ENCODE results near the gene ZXDC. TPM values are rescaled to one million over a fixed set of nuclear protein-coding genes. Genes with fewer than 3 reads are reported as not detected.
A peak's percentile ranks its signal among the peaks of the same experiment; 100 is the strongest.

Gene ZXDC
- total RNA-seq, 4 donors from 2014 or later, result 54.0 to 77.4 (median 68.0) TPM

DNA sequence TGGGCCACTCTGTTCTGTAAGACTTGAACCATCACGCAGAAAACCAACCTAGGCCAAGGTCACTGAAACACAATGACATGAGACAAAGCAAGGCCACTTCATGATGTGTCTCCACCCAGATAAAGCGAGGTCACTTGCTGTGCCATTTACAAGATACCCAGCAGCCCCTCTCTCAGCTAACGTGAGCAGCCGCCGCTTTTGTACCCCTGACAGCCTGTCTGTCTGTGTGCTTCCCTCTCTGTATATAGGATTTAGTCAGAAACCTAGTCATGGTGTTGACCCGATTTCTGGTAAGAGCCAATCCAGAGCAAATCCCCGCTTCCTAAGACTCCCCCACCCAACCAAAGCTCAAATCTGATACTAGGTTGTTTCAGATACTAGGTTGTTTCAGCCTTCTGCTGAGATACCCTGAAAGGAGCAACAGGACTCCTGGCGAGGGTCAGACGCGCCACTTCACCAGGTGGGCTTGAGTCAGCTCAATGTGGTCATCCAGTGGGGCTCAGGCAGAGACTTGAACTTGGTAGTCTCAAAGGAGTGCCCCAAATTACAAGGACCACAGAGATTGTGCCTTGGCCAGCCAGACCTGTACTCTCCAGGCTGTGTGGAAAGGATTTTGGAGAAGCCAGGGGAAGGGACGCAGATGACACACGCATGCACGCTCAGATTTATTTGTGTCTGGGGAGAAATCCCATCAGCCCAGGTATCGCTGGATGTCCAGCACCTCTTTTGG lies 3.1 kb upstream of the ZXDC start:
- 93 to 95% methylated on average over 14 of the region's 14 CpGs for WGBS, 2 donors
- no peak for DNase-seq (ENCODE audit: low spot score in 2 of 2)
- H3K27ac ChIP-seq, result no peak overlapping the region
- H3K36me3 ChIP-seq, result no peaks in the 10 kb centered on the region
- no peaks in the 10 kb centered on the region for H3K9me3 ChIP-seq
- H3K4me3 ChIP-seq, result no peak overlapping the region
- TF ChIP-seq POLR2A (IDR thresholded peaks at IDR 0.05) (no peak), CTCF (IDR thresholded peaks at IDR 0.05) (no peak), EP300 (IDR thresholded peaks at IDR 0.05) (no peak)
- H3K4me1 ChIP-seq, result peaks cover 0 to 21% (median 14%) of the 10 kb centered on the region in 4 donors
- no peaks in the 10 kb centered on the region for H3K27me3 ChIP-seq

- WGBS, 2 donors, result 30 to 35% methylated on average over 4 of the region's 4 CpGs
- TF ChIP-seq EP300 (IDR thresholded peaks at IDR 0.05) (no peak), CTCF (IDR thresholded peaks at IDR 0.05) (no peak), POLR2A (IDR thresholded peaks at IDR 0.05) (no peak)
- H3K9me3 ChIP-seq, result no peaks in the 10 kb centered on the region
- no peak overlapping the region for H3K4me3 ChIP-seq
- peak overlapping the region in 2 of 4 donors; percentile 97 to 98 for H3K27ac ChIP-seq
- DNase-seq (ENCODE audit: low spot score in 2 of 2), result no peak
- peaks cover 0 to 38% (median 29%) of the 10 kb centered on the region in 4 donors for H3K4me1 ChIP-seq
- no peaks in the 10 kb centered on the region for H3K27me3 ChIP-seq
- H3K36me3 ChIP-seq, result peaks cover 0 to 1% (median 0%) of the 10 kb centered on the region in 3 donors
Measured at GRCh38 chr3:126477061-126477380, 1.3 kb upstream of the ZXDC start.

GRCh38 chr3:126476166-126477060 lies 722 bp upstream of the ZXDC start:
- peak overlapping the region; percentile 61 to 90 (median 74) for H3K4me3 ChIP-seq
- H3K27me3 ChIP-seq, result no peaks in the 10 kb centered on the region
- H3K27ac ChIP-seq, result peak overlapping the region; percentile 85 to 98 (median 94)
- H3K36me3 ChIP-seq, result peaks cover 0 to 7% (median 0%) of the 10 kb centered on the region in 3 donors
- peak; percentile 47 to 53 for DNase-seq (ENCODE audit: low spot score in 2 of 2)
- WGBS, 2 donors, result 20 to 31% methylated on average over 19 to 27 of the region's 66 CpGs
- peaks cover 0 to 44% (median 35%) of the 10 kb centered on the region in 4 donors for H3K4me1 ChIP-seq
- no peaks in the 10 kb centered on the region for H3K9me3 ChIP-seq
- TF ChIP-seq EP300 (IDR thresholded peaks at IDR 0.05) (peak in 1 of 2 donors; percentile 90), CTCF (IDR thresholded peaks at IDR 0.05) (peak in 2 of 5 experiments; percentile 33 to 34), POLR2A (IDR thresholded peaks at IDR 0.05) (peak; percentile 12 to 54)

DNA sequence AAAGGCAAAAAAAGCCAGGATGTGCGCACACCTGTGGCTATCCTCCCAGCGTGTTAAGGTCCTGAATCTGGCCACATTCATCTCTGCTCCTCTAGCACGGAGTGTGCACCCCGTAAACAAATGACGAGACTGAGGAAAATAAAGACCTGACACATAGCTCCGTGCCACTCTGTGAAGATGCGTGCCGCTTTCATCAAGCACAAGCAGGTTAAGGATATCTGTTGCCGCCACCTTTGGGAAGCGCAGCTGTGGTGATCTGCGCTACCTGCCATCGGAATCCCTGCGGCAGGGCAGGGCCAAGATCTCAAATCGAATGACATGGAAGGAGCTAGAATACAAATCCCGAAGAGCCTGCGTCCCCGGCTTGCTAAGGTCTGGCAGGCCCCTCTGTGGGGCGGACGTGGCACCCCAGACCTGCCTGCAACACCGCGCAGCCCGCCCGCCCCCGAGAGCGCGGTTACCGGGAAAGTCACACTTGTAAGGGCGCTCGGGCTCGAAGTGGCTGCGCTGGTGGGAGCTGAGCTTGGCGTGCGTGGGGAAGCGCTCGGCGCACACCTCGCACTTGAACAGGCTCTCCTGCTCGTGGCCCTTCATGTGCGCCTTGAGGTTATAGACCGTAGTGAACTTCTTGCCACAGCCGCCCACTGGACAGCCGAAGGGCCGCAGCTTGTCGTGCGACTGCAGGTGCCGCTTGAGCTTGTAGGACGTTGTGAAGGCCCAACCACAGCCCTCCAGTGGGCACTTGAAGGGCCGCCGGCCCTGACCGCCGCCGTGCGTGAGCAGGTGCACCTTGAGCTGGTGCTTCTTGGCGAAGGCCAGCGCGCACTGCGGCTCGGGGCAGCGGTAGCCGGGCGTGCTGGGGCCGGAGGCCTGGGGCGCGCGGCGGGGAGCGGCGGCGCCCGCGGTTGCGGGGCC lies 936 bp downstream of the ZXDC start:
- peaks cover 0 to 51% (median 37%) of the 10 kb centered on the region in 4 donors for H3K4me1 ChIP-seq
- TF ChIP-seq CTCF (IDR thresholded peaks at IDR 0.05), result no peak
- peak in 1 of 2 donors; percentile 11 for TF ChIP-seq EP300 (IDR thresholded peaks at IDR 0.05)
- H3K4me3 ChIP-seq, result peak overlapping the region; percentile 64 to 90 (median 87)
- H3K27ac ChIP-seq, result peak overlapping the region; percentile 88 to 98 (median 92)
- no peaks in the 10 kb centered on the region for H3K27me3 ChIP-seq
- H3K36me3 ChIP-seq, result peaks cover 0 to 24% (median 3%) of the 10 kb centered on the region in 3 donors
- H3K9me3 ChIP-seq, result no peaks in the 10 kb centered on the region
- DNase-seq (ENCODE audit: low spot score in 2 of 2), result no peak
- 8 to 14% methylated on average over 52 to 57 of the region's 72 CpGs for WGBS, 2 donors

Measured in tibial nerve (tissue), 4 donors.